ENCODE data around the gene NUDT8.

The NUDT8 gene

DNA sequence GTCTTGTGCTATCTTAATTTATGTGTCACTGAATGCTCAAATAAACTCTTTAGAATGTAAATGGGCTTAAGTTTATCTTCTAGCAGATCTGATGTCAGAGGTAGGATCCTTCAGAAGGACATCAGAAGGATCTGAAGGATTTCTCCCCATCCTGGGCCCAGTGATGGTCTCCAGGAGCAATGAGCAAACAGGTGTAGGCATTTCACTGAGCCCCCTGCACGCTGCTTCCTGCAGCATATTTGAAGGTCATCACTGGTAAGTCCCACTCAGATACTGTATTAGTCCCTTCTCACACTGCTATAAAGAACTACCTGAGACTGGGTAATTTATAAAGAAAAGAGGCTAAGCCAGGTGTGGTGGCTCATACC is 41.6 kb downstream of the NUDT8 start:
- Histone ChIP-seq H3K36me3 (ENCODE audit: insufficient read depth) (no peaks in the 10 kb centered on the region), H3K4me1 (ENCODE audit: low read depth, poor library complexity, severe bottlenecking) (no peaks in the 10 kb centered on the region), H3K9ac (no peak overlapping the region), H3K4me2 (no peak overlapping the region), H3K4me3 (IDR thresholded peaks at IDR 0.05; ENCODE audit: insufficient read depth, low read depth, low read length) (no peak overlapping the region), H2AFZ (ENCODE audit: low read depth) (no peak overlapping the region), H4K20me1 (ENCODE audit: insufficient read depth) (no peaks in the 10 kb centered on the region), H3K27ac (no peak overlapping the region), H3K79me2 (ENCODE audit: insufficient read depth, low read depth) (no peaks in the 10 kb centered on the region), H3K27me3 (ENCODE audit: insufficient read depth, low read depth) (no peaks in the 10 kb centered on the region; the same call in 1 of the 2 replicates)
- TF ChIP-seq, protein P1, sequence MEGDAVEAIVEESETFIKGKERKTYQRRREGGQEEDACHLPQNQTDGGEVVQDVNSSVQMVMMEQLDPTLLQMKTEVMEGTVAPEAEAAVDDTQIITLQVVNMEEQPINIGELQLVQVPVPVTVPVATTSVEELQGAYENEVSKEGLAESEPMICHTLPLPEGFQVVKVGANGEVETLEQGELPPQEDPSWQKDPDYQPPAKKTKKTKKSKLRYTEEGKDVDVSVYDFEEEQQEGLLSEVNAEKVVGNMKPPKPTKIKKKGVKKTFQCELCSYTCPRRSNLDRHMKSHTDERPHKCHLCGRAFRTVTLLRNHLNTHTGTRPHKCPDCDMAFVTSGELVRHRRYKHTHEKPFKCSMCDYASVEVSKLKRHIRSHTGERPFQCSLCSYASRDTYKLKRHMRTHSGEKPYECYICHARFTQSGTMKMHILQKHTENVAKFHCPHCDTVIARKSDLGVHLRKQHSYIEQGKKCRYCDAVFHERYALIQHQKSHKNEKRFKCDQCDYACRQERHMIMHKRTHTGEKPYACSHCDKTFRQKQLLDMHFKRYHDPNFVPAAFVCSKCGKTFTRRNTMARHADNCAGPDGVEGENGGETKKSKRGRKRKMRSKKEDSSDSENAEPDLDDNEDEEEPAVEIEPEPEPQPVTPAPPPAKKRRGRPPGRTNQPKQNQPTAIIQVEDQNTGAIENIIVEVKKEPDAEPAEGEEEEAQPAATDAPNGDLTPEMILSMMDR (conservative IDR thresholded peaks at IDR 0.05; ENCODE audit: low read depth, low read length) = no peak

DNA sequence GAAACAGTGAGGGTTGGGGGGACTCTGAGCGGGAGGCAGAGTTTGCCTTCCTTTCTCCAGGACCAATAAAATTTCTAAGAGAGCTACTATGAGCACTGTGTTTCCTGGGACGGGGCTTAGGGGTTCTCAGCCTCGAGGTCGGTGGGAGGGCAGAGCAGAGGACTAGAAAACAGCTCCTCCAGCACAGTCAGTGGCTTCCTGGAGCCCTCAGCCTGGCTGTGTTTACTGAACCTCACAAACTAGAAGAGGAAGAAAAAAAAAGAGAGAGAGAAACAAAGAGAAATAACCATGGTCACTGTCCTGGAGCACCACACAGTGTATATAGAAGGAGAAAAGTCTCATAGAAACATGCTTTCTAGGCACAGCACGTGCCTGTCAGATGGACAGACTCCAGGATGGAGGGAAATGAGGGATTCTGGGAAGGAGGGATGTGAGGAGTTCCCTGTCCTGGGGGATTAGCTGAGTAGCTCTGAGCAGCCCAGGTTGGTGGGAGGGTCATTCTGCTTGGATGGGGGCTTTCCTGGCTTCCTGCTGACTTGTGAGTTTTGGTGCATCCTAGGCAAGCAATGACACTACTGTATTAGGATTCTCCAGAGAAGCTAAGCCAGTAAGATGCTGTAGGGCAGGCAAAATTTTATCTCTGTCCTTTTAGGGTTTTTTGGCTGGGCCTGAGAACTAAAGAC is 43.0 kb downstream of the NUDT8 start:
- H3K4me2 ChIP-seq = no peak overlapping the region
- H3K27ac ChIP-seq = no peak overlapping the region
- H4K20me1 ChIP-seq (ENCODE audit: insufficient read depth) = no peaks in the 10 kb centered on the region
- no peaks in the 10 kb centered on the region for H3K36me3 ChIP-seq (ENCODE audit: insufficient read depth)
- peaks cover 13% of the 10 kb centered on the region for H3K27me3 ChIP-seq (ENCODE audit: insufficient read depth, low read depth)
- no peaks in the 10 kb centered on the region for H3K79me2 ChIP-seq (ENCODE audit: insufficient read depth, low read depth)
- no peak overlapping the region for H2AFZ ChIP-seq (ENCODE audit: low read depth)
- no peak overlapping the region for H3K9ac ChIP-seq
- no peak overlapping the region for H3K4me3 ChIP-seq (IDR thresholded peaks at IDR 0.05; ENCODE audit: insufficient read depth, low read depth, low read length)
- no peaks in the 10 kb centered on the region for H3K4me1 ChIP-seq (ENCODE audit: low read depth, poor library complexity, severe bottlenecking)
- TF ChIP-seq, protein P1 (conservative IDR thresholded peaks at IDR 0.05; ENCODE audit: low read depth, low read length) = no peak

DNA sequence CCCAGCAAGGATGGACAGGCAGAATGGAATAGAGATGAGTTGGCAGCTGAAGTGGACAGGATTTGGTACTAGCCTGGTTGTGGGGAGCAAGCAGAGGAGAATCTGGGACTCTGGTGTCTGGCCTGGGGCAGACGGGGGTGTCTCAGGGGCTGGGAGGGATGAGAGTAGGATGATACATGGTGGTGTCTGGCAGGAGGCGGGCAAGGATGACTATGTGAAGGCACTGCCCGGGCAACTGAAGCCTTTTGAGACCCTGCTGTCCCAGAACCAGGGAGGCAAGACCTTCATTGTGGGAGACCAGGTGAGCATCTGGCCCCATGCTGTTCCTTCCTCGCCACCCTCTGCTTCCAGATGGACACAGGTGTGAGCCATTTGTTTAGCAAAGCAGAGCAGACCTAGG is 43.8 kb downstream of the NUDT8 start:
- no peak overlapping the region for H3K9ac ChIP-seq
- TF ChIP-seq, protein P1 (conservative IDR thresholded peaks at IDR 0.05; ENCODE audit: low read depth, low read length) = no peak
- no peaks in the 10 kb centered on the region for H4K20me1 ChIP-seq (ENCODE audit: insufficient read depth)
- no peak overlapping the region for H3K4me3 ChIP-seq (IDR thresholded peaks at IDR 0.05; ENCODE audit: insufficient read depth, low read depth, low read length)
- H3K27me3 ChIP-seq (ENCODE audit: insufficient read depth, low read depth) = peaks cover 13% of the 10 kb centered on the region
- H3K27ac ChIP-seq = no peak overlapping the region
- H2AFZ ChIP-seq (ENCODE audit: low read depth) = no peak overlapping the region
- no peaks in the 10 kb centered on the region for H3K4me1 ChIP-seq (ENCODE audit: low read depth, poor library complexity, severe bottlenecking)
- no peaks in the 10 kb centered on the region for H3K36me3 ChIP-seq (ENCODE audit: insufficient read depth)
- no peak overlapping the region for H3K4me2 ChIP-seq
- H3K79me2 ChIP-seq (ENCODE audit: insufficient read depth, low read depth) = no peaks in the 10 kb centered on the region

DNA sequence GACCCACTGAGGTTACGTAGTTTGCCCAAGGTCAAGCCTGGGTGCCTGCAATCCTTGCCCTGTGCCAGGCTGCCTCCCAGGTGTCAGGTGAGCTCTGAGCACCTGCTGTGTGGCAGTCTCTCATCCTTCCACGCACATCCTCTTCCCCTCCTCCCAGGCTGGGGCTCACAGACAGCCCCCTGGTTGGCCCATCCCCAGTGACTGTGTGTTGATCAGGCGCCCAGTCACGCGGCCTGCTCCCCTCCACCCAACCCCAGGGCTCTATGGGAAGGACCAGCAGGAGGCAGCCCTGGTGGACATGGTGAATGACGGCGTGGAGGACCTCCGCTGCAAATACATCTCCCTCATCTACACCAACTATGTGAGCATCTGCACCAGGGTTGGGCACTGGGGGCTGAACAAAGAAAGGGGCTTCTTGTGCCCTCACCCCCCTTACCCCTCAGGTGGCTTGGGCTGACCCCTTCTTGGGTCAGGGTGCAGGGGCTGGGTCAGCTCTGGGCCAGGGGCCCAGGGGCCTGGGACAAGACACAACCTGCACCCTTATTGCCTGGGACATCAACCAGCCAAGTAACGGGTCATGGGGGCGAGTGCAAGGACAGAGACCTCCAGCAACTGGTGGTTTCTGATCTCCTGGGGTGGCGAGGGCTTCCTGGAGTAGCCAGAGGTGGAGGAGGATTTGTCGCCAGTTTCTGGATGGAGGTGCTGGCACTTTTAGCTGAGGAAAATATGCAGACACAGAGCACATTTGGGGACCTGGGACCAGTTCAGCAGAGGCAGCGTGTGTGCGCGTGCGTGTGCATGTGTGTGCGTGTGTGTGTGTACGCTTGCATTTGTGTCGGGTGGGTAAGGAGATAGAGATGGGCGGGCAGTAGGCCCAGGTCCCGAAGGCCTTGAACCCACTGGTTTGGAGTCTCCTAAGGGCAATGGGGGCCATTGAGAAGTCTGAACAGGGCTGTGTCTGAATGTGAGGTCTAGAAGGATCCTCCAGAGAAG is 44.6 kb downstream of the NUDT8 start:
- Histone ChIP-seq H3K27me3 (ENCODE audit: insufficient read depth, low read depth) (peaks cover 20% of the 10 kb centered on the region), H3K79me2 (ENCODE audit: insufficient read depth, low read depth) (no peaks in the 10 kb centered on the region), H3K4me1 (ENCODE audit: low read depth, poor library complexity, severe bottlenecking) (no peaks in the 10 kb centered on the region), H3K9ac (no peak overlapping the region), H3K36me3 (ENCODE audit: insufficient read depth) (no peaks in the 10 kb centered on the region), H3K4me3 (IDR thresholded peaks at IDR 0.05; ENCODE audit: insufficient read depth, low read depth, low read length) (no peak overlapping the region), H4K20me1 (ENCODE audit: insufficient read depth) (no peaks in the 10 kb centered on the region), H2AFZ (ENCODE audit: low read depth) (no peak overlapping the region), H3K4me2 (no peak overlapping the region), H3K27ac (no peak overlapping the region)
- TF ChIP-seq, protein P1 (conservative IDR thresholded peaks at IDR 0.05; ENCODE audit: low read depth, low read length) = no peak
